GM21529 (cell line): ENCODE data around the gene PHF19.

ENCODE experiments used
- ATAC-seq: cut with Tn5 transposase; IDR thresholded peaks from one replicate; pipeline ENCODE4 v1.9.1; 2021; ENCODE audit not compliant: unreplicated experiment

The PHF19 gene

GRCh38 chr9:120815075-120815474, 61.9 kb downstream of the PHF19 start:
- ATAC-seq: no peak

DNA sequence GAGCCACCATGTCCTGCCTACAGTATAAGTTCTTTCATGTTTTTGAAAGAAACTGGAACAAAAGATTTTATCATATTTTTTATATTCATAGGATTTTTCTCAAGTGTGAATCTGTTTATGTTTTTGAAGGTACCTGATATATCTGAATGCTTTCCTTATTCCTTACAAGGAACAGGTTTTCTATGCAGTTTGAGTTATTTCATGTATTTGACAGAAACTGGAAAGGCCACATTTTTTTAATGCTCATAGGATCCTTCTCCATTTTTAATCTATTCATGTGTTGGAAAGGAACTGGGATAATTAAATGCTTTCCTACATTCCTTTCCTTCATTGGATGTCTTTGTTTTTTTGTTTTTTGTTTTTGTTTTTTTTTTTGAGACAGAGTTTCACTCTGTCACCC, 68.1 kb downstream of the PHF19 start:
- ATAC-seq: no peak

DNA sequence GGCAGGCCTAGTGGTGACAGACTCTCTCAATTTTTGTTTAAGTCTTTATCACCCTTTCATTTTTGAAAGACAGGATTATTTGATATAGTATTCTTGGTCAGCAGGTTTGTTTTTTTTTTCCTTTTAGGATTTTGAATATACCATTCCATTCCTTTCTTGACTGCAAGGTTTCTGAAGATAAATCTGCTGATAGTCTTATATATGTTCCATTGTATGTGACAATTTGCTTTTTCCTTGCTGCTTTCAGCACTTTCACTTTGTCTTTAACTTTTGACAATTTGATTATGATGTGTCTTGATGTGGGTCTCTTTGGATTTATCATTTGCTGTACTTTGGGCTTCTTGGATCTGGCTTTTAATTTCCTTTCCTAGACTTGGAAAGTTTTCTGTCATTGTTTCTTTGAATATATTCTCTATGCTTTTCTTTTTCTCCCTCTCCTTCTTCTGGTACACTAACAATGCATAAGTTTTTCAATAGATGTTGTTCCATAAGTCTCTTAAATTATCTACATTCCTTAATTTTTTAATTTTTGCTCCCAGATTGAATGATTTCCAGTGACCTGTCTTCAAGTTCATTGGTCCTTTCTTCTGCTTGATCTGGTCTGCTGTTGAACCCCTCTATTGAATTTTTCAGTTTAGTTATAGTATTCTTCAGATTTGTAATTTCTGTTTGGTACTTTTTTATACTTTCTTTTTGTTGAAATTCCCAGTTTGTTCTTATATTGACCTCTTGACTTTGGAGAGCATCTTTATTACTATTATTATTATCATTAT, 69.2 kb downstream of the PHF19 start:
- no peak for ATAC-seq
